Measurements from ENCODE around the gene PLXNA1. TPM values are rescaled to one million over a fixed set of nuclear protein-coding genes. Genes with fewer than 3 reads are reported as not detected.
A peak's percentile ranks its signal among the peaks of the same experiment; 100 is the strongest.

The PLXNA1 gene
- total and polyA plus RNA-seq, 10 of the 15 experiments (the other 5 are each of a cell fraction or from before 2014, with no cell fraction given): 0.03 to 16.4 (median 2.5) TPM

GRCh38 chr3:126998320-126998719 lies 15.4 kb downstream of the PLXNA1 start:
- ChIA-PET RAD21 (ENCODE audit: unreplicated experiment) (no interaction called here), SMC1A (ENCODE audit: uncharacterized antibody, unreplicated experiment) (no interaction called here), CTCF (interaction anchor here (0.6 kb wide), 1 partner anchor 378 kb away, joined by 3 read pairs; no protein-coding TSS in a partner anchor), POLR2A (no interaction called here)
- H2AFZ ChIP-seq (ENCODE audit: control insufficient read depth, low read depth, low read length): no peak overlapping the region
- FAIRE-seq (no peak), ATAC-seq (no peak), DNase-seq (ENCODE audit: low read depth, low spot score) (no peak)
- no peak overlapping the region for H3K27ac ChIP-seq (ENCODE audit: control insufficient read depth, insufficient read depth)
- peaks cover 3% of the 10 kb centered on the region; the same call in 1 of the 2 replicates for H4K20me1 ChIP-seq (ENCODE audit: control insufficient read depth, insufficient read depth)
- H3K4me2 ChIP-seq (ENCODE audit: control insufficient read depth, insufficient read depth): no peak overlapping the region
- H3K27me3 ChIP-seq (replicated peaks in 1 of 2; ENCODE audit: control insufficient read depth in 2 of 2, insufficient read depth in 2 of 2, low read length in 1 of 2): no peaks in the 10 kb centered on the region
- WGBS (ENCODE audit: insufficient coverage, insufficient replicate concordance, low lambda C conversion rate, missing lambda C conversion rate): 78% methylated on average over 4 of the region's 4 CpGs
- no peaks in the 10 kb centered on the region for H3K79me2 ChIP-seq (ENCODE audit: control insufficient read depth, insufficient read depth, low read length)
- H3K9me3 ChIP-seq (replicated peaks; ENCODE audit: control insufficient read depth, insufficient read depth, low read length): no peaks in the 10 kb centered on the region
- H3K9ac ChIP-seq (ENCODE audit: control insufficient read depth, insufficient read depth, low read length): no peak overlapping the region
- peaks cover 0 to 6% of the 10 kb centered on the region in 2 experiments; a peak in 2 of 4 replicates for H3K36me3 ChIP-seq (ENCODE audit: control insufficient read depth in 2 of 2, insufficient read depth in 2 of 2, low read length in 1 of 2)
- peaks cover 7% of the 10 kb centered on the region for H3K4me1 ChIP-seq (ENCODE audit: control insufficient read depth, insufficient read depth, low read length)
- BruUV-seq (replicated peaks): no TSS peak
- 0 out of 2 replicates have a peak, but pooled peaks have one; percentile 9 for TF ChIP-seq SPI1 (IDR thresholded peaks at IDR 0.05; ENCODE audit: borderline replicate concordance, insufficient read depth, low read depth, low read length)
- no peak for TF ChIP-seq IKZF2 (IDR thresholded peaks at IDR 0.05)
- peak; percentile 70; the same call in 1 of the 2 replicates for TF ChIP-seq TCF3 (IDR thresholded peaks at IDR 0.05; ENCODE audit: borderline replicate concordance, insufficient read depth, low read depth, low read length)
- intact Hi-C loops (cut with micrococcal nuclease; ENCODE audit: unreplicated experiment) (no loop called here), in situ Hi-C loops (cut with MboI) (no loop called here)
- H3K4me3 ChIP-seq: no peak overlapping the region

- ChIA-PET SMC1A (ENCODE audit: uncharacterized antibody, unreplicated experiment) (no interaction called here), POLR2A (no interaction called here), CTCF (no interaction called here), RAD21 (ENCODE audit: unreplicated experiment) (no interaction called here)
- 49% methylated on average over 3 of the region's 3 CpGs for WGBS (ENCODE audit: insufficient coverage, insufficient replicate concordance, low lambda C conversion rate, missing lambda C conversion rate)
- Histone ChIP-seq H3K9me3 (replicated peaks; ENCODE audit: control insufficient read depth, insufficient read depth, low read length) (no peaks in the 10 kb centered on the region), H3K4me3 (no peak overlapping the region), H2AFZ (ENCODE audit: control insufficient read depth, low read depth, low read length) (no peak overlapping the region), H3K27ac (ENCODE audit: control insufficient read depth, insufficient read depth) (no peak overlapping the region), H3K79me2 (ENCODE audit: control insufficient read depth, insufficient read depth, low read length) (no peaks in the 10 kb centered on the region), H3K4me1 (ENCODE audit: control insufficient read depth, insufficient read depth, low read length) (peaks cover 7% of the 10 kb centered on the region), H3K4me2 (ENCODE audit: control insufficient read depth, insufficient read depth) (no peak overlapping the region), H4K20me1 (ENCODE audit: control insufficient read depth, insufficient read depth) (peaks cover 1% of the 10 kb centered on the region; the same call in 1 of the 2 replicates), H3K36me3 (ENCODE audit: control insufficient read depth in 2 of 2, insufficient read depth in 2 of 2, low read length in 1 of 2) (peaks cover 0 to 6% of the 10 kb centered on the region in 2 experiments; a peak in 2 of 4 replicates), H3K9ac (ENCODE audit: control insufficient read depth, insufficient read depth, low read length) (no peak overlapping the region), H3K27me3 (replicated peaks in 1 of 2; ENCODE audit: control insufficient read depth in 2 of 2, insufficient read depth in 2 of 2, low read length in 1 of 2) (no peaks in the 10 kb centered on the region)
- in situ Hi-C loops (cut with MboI): no loop called here
- FAIRE-seq (no peak), ATAC-seq (no peak), DNase-seq (ENCODE audit: low read depth, low spot score) (no peak)
- no TSS peak for BruUV-seq (replicated peaks)
- intact Hi-C loops (cut with micrococcal nuclease; ENCODE audit: unreplicated experiment): no loop called here
- TF ChIP-seq YY1 (IDR thresholded peaks at IDR 0.05; ENCODE audit: low read depth, low read length): no peak
- no peak for TF ChIP-seq WRNIP1 (IDR thresholded peaks at IDR 0.05; ENCODE audit: borderline replicate concordance, low read depth, low read length)
- no peak for TF ChIP-seq SIX5 (IDR thresholded peaks at IDR 0.05; ENCODE audit: low read depth, low read length, severe bottlenecking)
- TF ChIP-seq TCF12 (IDR thresholded peaks at IDR 0.05; ENCODE audit: low read depth, low read length): no peak
- no peak for TF ChIP-seq PKNOX1 (IDR thresholded peaks at IDR 0.05)
- TF ChIP-seq NFYA (IDR thresholded peaks at IDR 0.05; ENCODE audit: borderline replicate concordance, low read depth, low read length): no peak
- TF ChIP-seq IKZF1 (conservative IDR thresholded peaks at IDR 0.05): no peak
- TF ChIP-seq CREB1 (IDR thresholded peaks at IDR 0.05; ENCODE audit: low read depth): no peak
- TF ChIP-seq MEF2A (IDR thresholded peaks at IDR 0.05; ENCODE audit: insufficient read depth, low read depth, low read length): no peak
- no peak for TF ChIP-seq POLR2AphosphoS2 (IDR thresholded peaks at IDR 0.05; ENCODE audit: low read depth, low read length)
- TF ChIP-seq POLR2AphosphoS5 (IDR thresholded peaks at IDR 0.05; ENCODE audit: low read length): no peak
- TF ChIP-seq MEF2B (IDR thresholded peaks at IDR 0.05; ENCODE audit: partially characterized antibody, poor library complexity, severe bottlenecking): no peak
- TF ChIP-seq GATAD2B (conservative IDR thresholded peaks at IDR 0.05; ENCODE audit: low read depth): no peak
- no peak for TF ChIP-seq SIN3A (IDR thresholded peaks at IDR 0.05; ENCODE audit: low read depth, low read length)
These were observed 15.8 kb downstream of the PLXNA1 start for GRCh38 chr3:126998728-126999127.
